HepG2 (cell line): ENCODE data around the gene ESYT2. TPM values are rescaled to one million over a fixed set of nuclear protein-coding genes. Genes with fewer than 3 reads are reported as not detected.

Source experiments
- ATAC-seq: fragments of 200-7000 bp; cut with Tn5 transposase; 3 replicates; pipeline ENCODE4 v1.9.1; 2020; ENCODE audit warnings: mild to moderate bottlenecking, moderate library complexity
- BruUV-seq: library from RNA; stranded (reverse); fragments of 400-500 nt; replicated peaks from 2 replicates; lab custom pipeline; 2021; lab: Mats Ljungman, UMichigan
- CTCF ChIA-PET: fragments of 300-600 bp; formaldehyde crosslinking; extraction: SDS; loops from one replicate; lab custom pipeline; 2021; ENCODE audit warnings: low total read pairs, inconsistent platforms, low intra/inter-chr PET ratio; lab: Yijun Ruan, JAX
- POLR2A ChIA-PET: fragments of 350-600 bp; sonication (Branson Sonifier 250); formaldehyde crosslinking; loops from one replicate; lab custom pipeline; 2020; ENCODE audit warnings: antibody characterized with exemption, inconsistent platforms; lab: Yijun Ruan, JAX
- DNase-seq: peaks from one replicate; pipeline ENCODE4 v3.0.0-alpha.2; 2015; ENCODE audit warnings: low spot score
- FAIRE-seq: peaks from 3 replicates; lab custom pipeline; 2011; peaks lifted over from hg19 to GRCh38; lab: Jason Lieb, UNC
- H2AFZ ChIP-seq: one replicate; pipeline ENCODE4 v1.6.1; 2011; ENCODE audit warnings: low read length, inconsistent platforms
- H3K27ac ChIP-seq: fragments of 300-600 bp; 3 replicates; pipeline ENCODE4 v1.8.0; 2011; ENCODE audit warnings: mixed run types, mild to moderate bottlenecking, mixed read lengths, low read length, inconsistent platforms; ENCODE audit not compliant: insufficient read depth; ENCODE audit errors: extremely low read length
- H3K27me3 ChIP-seq, 2 experiments: fragments of 200-600 bp in 1 of 2; 2 replicates in 1 of 2; 3 replicates in 1 of 2; pipeline versions ENCODE4 v1.6.0 to v1.8.0; 2011; ENCODE audit warnings: low read length in 2 of 2, mild to moderate bottlenecking in 2 of 2, moderate library complexity in 2 of 2, inconsistent platforms in 1 of 2; ENCODE audit not compliant: insufficient read depth in 2 of 2, control insufficient read depth in 1 of 2
- H3K36me3 ChIP-seq, 2 experiments: fragments of 200-600 bp in 1 of 2; replicated peaks in 1 of 2; 2 replicates in 1 of 2; 3 replicates in 1 of 2; pipeline versions ENCODE4 v1.5.1 to v1.8.0; 2011; ENCODE audit warnings: low read length in 2 of 2, inconsistent platforms in 1 of 2; ENCODE audit not compliant: insufficient read depth in 2 of 2, control insufficient read depth in 1 of 2
- H3K4me1 ChIP-seq: 2 replicates; pipeline ENCODE4 v1.5.1; 2012; ENCODE audit warnings: low read length, inconsistent platforms; ENCODE audit not compliant: insufficient read depth
- H3K4me2 ChIP-seq: 2 replicates; pipeline ENCODE4 v1.6.0; 2011; ENCODE audit warnings: low read depth, low read length, inconsistent platforms
- H3K4me3 ChIP-seq, 3 experiments: fragments of 200-600 bp in 1 of 3; sonication (generic), shearing (Covaris generic) in 1 of 3; replicated peaks in 1 of 3; 2 replicates each; pipeline ENCODE4 v1.5.1; 2011 to 2016; ENCODE audit warnings: low read length in 3 of 3, inconsistent platforms in 2 of 3, low read depth in 2 of 3, mild to moderate bottlenecking in 2 of 3, control low read depth in 1 of 3, mixed read lengths in 1 of 3; ENCODE audit not compliant: insufficient read depth in 1 of 3
- H3K79me2 ChIP-seq: one replicate; pipeline ENCODE4 v1.6.1; 2011; ENCODE audit warnings: low read length, inconsistent platforms; ENCODE audit not compliant: insufficient read depth
- H3K9ac ChIP-seq: 2 replicates; pipeline ENCODE4 v1.6.0; 2011; ENCODE audit warnings: mild to moderate bottlenecking, low read depth, low read length, inconsistent platforms; ENCODE audit not compliant: insufficient read depth
- H3K9me3 ChIP-seq: 2 replicates; pipeline ENCODE4 v1.5.1; 2012; ENCODE audit warnings: mild to moderate bottlenecking, low read length
- H4K20me1 ChIP-seq: 2 replicates; pipeline ENCODE4 v1.6.0; 2011; ENCODE audit warnings: inconsistent platforms, mild to moderate bottlenecking, low read length, moderate library complexity; ENCODE audit not compliant: insufficient read depth
- ARNT2 ChIP-seq: sonication (generic); formaldehyde crosslinking; IDR thresholded peaks from 2 replicates; pipeline ENCODE4 v1.8.0; 2022; ENCODE audit warnings: mild to moderate bottlenecking, low read depth, missing genetic modification reagents, moderate library complexity
- EED ChIP-seq: sonication (generic); formaldehyde crosslinking; IDR thresholded peaks from 2 replicates; pipeline ENCODE4 v1.5.0; 2020; ENCODE audit warnings: mild to moderate bottlenecking, missing genetic modification reagents
- FLYWCH1 ChIP-seq: sonication (generic); formaldehyde crosslinking; IDR thresholded peaks from 2 replicates; pipeline ENCODE4 v1.8.1; 2023; ENCODE audit warnings: mild to moderate bottlenecking, missing genetic modification reagents
- GABPA ChIP-seq, 2 experiments: IDR thresholded peaks; 2 replicates each; pipeline ENCODE4 v1.6.1; 2011 to 2016; ENCODE audit warnings: low read depth in 2 of 2, low read length in 1 of 2, missing biosample characterization in 1 of 2, missing genetic modification characterization in 1 of 2
- HBP1 ChIP-seq: IDR thresholded peaks from 2 replicates; pipeline ENCODE4 v1.6.1; 2016; ENCODE audit warnings: low read depth, control low read depth
- KLF6 ChIP-seq: IDR thresholded peaks from 2 replicates; pipeline ENCODE4 v1.8.0; 2016; ENCODE audit warnings: missing biosample characterization, missing genetic modification reagents
- MAFK ChIP-seq, 2 experiments: IDR thresholded peaks in 1 of 2; conservative IDR thresholded peaks in 1 of 2; 2 replicates each; pipeline ENCODE4 v1.6.1; 2011; ENCODE audit warnings: improper control_type of control experiment in 2 of 2, low read length in 2 of 2
- MTERF4 ChIP-seq: sonication (generic); formaldehyde crosslinking; IDR thresholded peaks from 2 replicates; pipeline ENCODE4 v1.8.0; 2023; ENCODE audit warnings: mild to moderate bottlenecking, missing genetic modification reagents
- MXD1 ChIP-seq: sonication (generic); formaldehyde crosslinking; IDR thresholded peaks from 2 replicates; pipeline ENCODE4 v1.4.0; 2020; ENCODE audit warnings: mild to moderate bottlenecking, missing genetic modification reagents
- NR2F6 ChIP-seq, 2 experiments: IDR thresholded peaks; 2 replicates each; pipeline ENCODE4 v1.6.1; 2016; ENCODE audit warnings: antibody characterized with exemption in 1 of 2, mild to moderate bottlenecking in 1 of 2
- PRMT3 ChIP-seq: sonication (generic); formaldehyde crosslinking; IDR thresholded peaks from 2 replicates; pipeline ENCODE4 v1.8.1; 2022; ENCODE audit warnings: low read depth, mild to moderate bottlenecking, moderate library complexity, missing genetic modification reagents, borderline replicate concordance
- TRIM22 ChIP-seq: fragments of 450-650 bp; IDR thresholded peaks from 2 replicates; pipeline ENCODE4 v1.6.1; 2017
- ZNF230 ChIP-seq: sonication (generic); formaldehyde crosslinking; IDR thresholded peaks from 2 replicates; pipeline ENCODE4 v1.4.0; 2020; ENCODE audit warnings: mild to moderate bottlenecking, missing genetic modification reagents
- ZNF274 ChIP-seq: sonication (generic); formaldehyde crosslinking; IDR thresholded peaks from 2 replicates; pipeline ENCODE4 v1.5.1; 2020; ENCODE audit warnings: mild to moderate bottlenecking, missing genetic modification reagents
- ZNF629 ChIP-seq: sonication (generic); formaldehyde crosslinking; conservative IDR thresholded peaks from 2 replicates; pipeline ENCODE4 v1.5.0; 2020; ENCODE audit warnings: missing genetic modification reagents
- WGBS: methylation state at CpG from one replicate; pipeline ENCODE4 v1.1.6; 2017; ENCODE audit warnings: low lambda C conversion rate; 5-methylcytosine and 5-hydroxymethylcytosine counted together
- in situ Hi-C: cut with HindIII; loops from 2 replicates; pipeline ENCODE4 v1.10.0; 2017; ENCODE audit warnings: low pct_unique_long_range_greater_than_20kb; ENCODE audit not compliant: extremely low pct_ligation_motif_present
- intact Hi-C: fragments of 100-400 bp; cut with micrococcal nuclease; formaldehyde crosslinking; loops from one replicate; pipeline ENCODE4 v1.10.0; 2022; ENCODE audit not compliant: unreplicated experiment
- polyA plus RNA-seq, 8 experiments: library from polyadenylated mRNA; depleted of rRNA in 3 of 8; stranded (reverse) in 7 of 8; unstranded in 1 of 8; fragments of >200 nt; fragmentation: Illumina TruSeq in 4 of 8; extraction: Trizol in 4 of 8; gene quantifications; 2 replicates each; pipeline versions ENCODE4 v1.2.1 to v1.2.3, GENCODE V29; 2011 to 2016; ENCODE audit warnings: low read depth in 4 of 8, missing spikeins in 1 of 8, mixed read lengths in 1 of 8; ENCODE audit not compliant: insufficient read depth in 1 of 8
- total RNA-seq, 5 experiments: library from RNA; depleted of rRNA; stranded (reverse); fragments of >200 nt; fragmentation: Illumina TruSeq; extraction: Trizol; gene quantifications; 2 replicates each; pipeline ENCODE4 v1.2.3, GENCODE V29; 2016; ENCODE audit warnings: low read depth in 1 of 5

ESYT2 gene
- total and polyA plus RNA-seq, 2 of the 13 experiments (the other 11 are each of a cell fraction or from before 2014, with no cell fraction given), result 28.5 to 37.3 TPM

- intact Hi-C loops, result no loop called here
- ATAC-seq, result no peak
Measured at GRCh38 chr7:158759245-158759614, 70.1 kb downstream of the ESYT2 start.

GRCh38 chr7:158758586-158759244, 70.6 kb downstream of the ESYT2 start:
- Histone ChIP-seq H3K4me2 (no peak overlapping the region), H3K4me1 (no peaks in the 10 kb centered on the region), H3K9me3 (no peaks in the 10 kb centered on the region), H2AFZ (no peak overlapping the region), H4K20me1 (no peaks in the 10 kb centered on the region), H3K27me3 (no peaks in the 10 kb centered on the region), H3K79me2 (no peaks in the 10 kb centered on the region), H3K4me3 (no peak overlapping the region), H3K9ac (no peak overlapping the region), H3K27ac (no peak overlapping the region), H3K36me3 (peaks cover 19 to 52% of the 10 kb centered on the region in 2 experiments)
- FAIRE-seq, result no peak
- WGBS, result 97% methylated on average over 15 of the region's 16 CpGs
- ATAC-seq, result no peak
- in situ Hi-C loops, result no loop called here
- TF ChIP-seq ZNF629 (CRISPR knock-in tag), result no peak
- TF ChIP-seq NR2F6 (IDR thresholded peaks at IDR 0.05), result no peak
- no peak for TF ChIP-seq NR2F6 (CRISPR knock-in tag; IDR thresholded peaks at IDR 0.05)
- no peak for TF ChIP-seq MXD1 (CRISPR knock-in tag)
- no peak for TF ChIP-seq PRMT3 (CRISPR knock-in tag)
- TF ChIP-seq TRIM22, result no peak
- no peak for TF ChIP-seq HBP1
- TF ChIP-seq MAFK (conservative IDR thresholded peaks at IDR 0.05 in 1 of 2, IDR thresholded peaks at IDR 0.05 in 1 of 2; ENCODE audit: low read length in 2 of 2), result peak in 1 of 2 experiments; percentile 22; a peak in 1 of 4 replicates
- intact Hi-C loops, result no loop called here
- no TSS peak for BruUV-seq
- no peak for DNase-seq
- POLR2A ChIA-PET, result no interaction called here
- CTCF ChIA-PET, result no interaction called here

More at GRCh38 chr7:158759245-158759614, 70.1 kb downstream of the ESYT2 start:
- BruUV-seq, result no TSS peak
- in situ Hi-C loops, result no loop called here
- FAIRE-seq (no peak), DNase-seq (no peak)
- POLR2A ChIA-PET, result no interaction called here
- WGBS, result 98% methylated on average over 4 of the region's 4 CpGs
- Histone ChIP-seq H2AFZ (no peak overlapping the region), H3K27me3 (no peaks in the 10 kb centered on the region), H3K79me2 (no peaks in the 10 kb centered on the region), H3K9ac (no peak overlapping the region), H3K36me3 (peaks cover 19 to 51% of the 10 kb centered on the region in 2 experiments), H3K9me3 (no peaks in the 10 kb centered on the region), H3K4me2 (no peak overlapping the region), H3K4me3 (no peak overlapping the region), H3K27ac (no peak overlapping the region), H4K20me1 (no peaks in the 10 kb centered on the region), H3K4me1 (no peaks in the 10 kb centered on the region)
- no peak for TF ChIP-seq MTERF4
- no peak for TF ChIP-seq KLF6
- TF ChIP-seq ZNF230 (CRISPR knock-in tag), result no peak
- no peak for TF ChIP-seq ZNF274 (CRISPR knock-in tag)
- TF ChIP-seq FLYWCH1 (CRISPR knock-in tag), result no peak
- TF ChIP-seq GABPA (IDR thresholded peaks at IDR 0.05; ENCODE audit: low read depth, low read length), result no peak
- TF ChIP-seq GABPA (CRISPR knock-in tag; IDR thresholded peaks at IDR 0.05; ENCODE audit: low read depth), result no peak
- TF ChIP-seq EED, result no peak
- no peak for TF ChIP-seq ARNT2 (CRISPR knock-in tag)
- CTCF ChIA-PET, result no interaction called here
